Vagina (tissue), 2 donors: ENCODE results near the gene SPSB1. TPM values are rescaled to one million over a fixed set of nuclear protein-coding genes. Genes with fewer than 3 reads are reported as not detected.

Experiments used
- DNase-seq, 2 donors: peaks; one replicate each; pipeline ENCODE4 v3.0.0-alpha.2; 2017; ENCODE audit errors: extremely low spot score in 2 of 2
- H3K27ac ChIP-seq: fragments of 200-600 bp; sonication (generic); one replicate; pipeline ENCODE4 v1.5.1; 2019
- H3K27me3 ChIP-seq: fragments of 200-600 bp; sonication (generic); one replicate; pipeline ENCODE4 v1.5.1; 2019
- H3K36me3 ChIP-seq, 2 donors: fragments of 200-600 bp; sonication (generic); one replicate each; pipeline ENCODE4 v1.5.1; 2017 to 2019
- H3K4me1 ChIP-seq: fragments of 200-600 bp; sonication (generic); one replicate; pipeline ENCODE4 v1.5.1; 2019
- H3K4me3 ChIP-seq, 2 donors: fragments of 200-600 bp; sonication (generic); 1 replicate in 1 of 2; 2 replicates in 1 of 2; pipeline ENCODE4 v1.5.1; 2016 to 2019
- H3K9me3 ChIP-seq: fragments of 200-600 bp; sonication (generic); one replicate; pipeline ENCODE4 v1.5.1; 2019
- POLR2A ChIP-seq, 2 donors: fragments of 450-650 bp; IDR thresholded peaks; one replicate each; pipeline ENCODE4 v1.6.1; 2017; ENCODE audit warnings: antibody characterized with exemption in 2 of 2, mild to moderate bottlenecking in 2 of 2, moderate library complexity in 2 of 2
- POLR2AphosphoS5 ChIP-seq, 2 donors: sonication (generic); formaldehyde crosslinking; IDR thresholded peaks; one replicate each; pipeline ENCODE4 v1.9.0; 2017; ENCODE audit warnings: antibody characterized with exemption in 2 of 2, mild to moderate bottlenecking in 2 of 2, low read depth in 1 of 2; ENCODE audit not compliant: insufficient read depth in 1 of 2
- intact Hi-C: fragments of 100-400 bp; cut with DNase I; formaldehyde crosslinking; loops from one replicate; pipeline ENCODE4 v1.15.1; 2023
- total RNA-seq: library from RNA; depleted of rRNA; stranded (reverse); fragments of >200 nt; gene quantifications from one replicate; pipeline ENCODE4 v1.2.3, GENCODE V29; 2016
- TF ChIP-seq, protein P1 (sequence below), 3 experiments: fragments of 450-650 bp in 2 of 3; fragments of 200-600 bp in 1 of 3; sonication (generic) in 1 of 3; IDR thresholded peaks; one replicate each; pipeline ENCODE4 v1.5.1; 2017 to 2019; ENCODE audit warnings: antibody characterized with exemption in 3 of 3, mild to moderate bottlenecking in 2 of 3, moderate library complexity in 2 of 3

Gene SPSB1
- total RNA-seq, 1 donor from 2014 or later, result 40.0 TPM

DNA sequence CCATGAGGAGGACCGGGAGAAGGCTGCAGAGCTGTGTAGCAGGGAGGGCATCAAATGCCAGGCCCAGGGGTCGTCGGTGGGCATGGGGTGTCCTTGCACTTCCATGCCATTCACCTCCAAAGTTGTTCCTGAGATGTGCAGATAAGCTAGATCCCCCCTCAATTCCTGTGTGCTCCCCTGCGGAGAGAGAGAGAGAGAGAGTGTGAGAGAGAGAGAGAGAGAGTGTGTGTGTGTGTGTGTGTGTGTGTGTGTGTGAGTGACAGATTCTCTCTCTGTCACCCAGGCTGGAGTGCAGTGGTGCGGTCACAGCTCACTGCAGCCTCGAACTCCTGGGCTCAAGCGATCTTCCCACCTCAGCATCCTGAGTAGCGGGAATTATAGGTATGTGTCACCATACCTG lies 16.4 kb downstream of the SPSB1 start:
- intact Hi-C loops, result no loop called here
- DNase-seq, result no peak
- TF ChIP-seq, protein P1, sequence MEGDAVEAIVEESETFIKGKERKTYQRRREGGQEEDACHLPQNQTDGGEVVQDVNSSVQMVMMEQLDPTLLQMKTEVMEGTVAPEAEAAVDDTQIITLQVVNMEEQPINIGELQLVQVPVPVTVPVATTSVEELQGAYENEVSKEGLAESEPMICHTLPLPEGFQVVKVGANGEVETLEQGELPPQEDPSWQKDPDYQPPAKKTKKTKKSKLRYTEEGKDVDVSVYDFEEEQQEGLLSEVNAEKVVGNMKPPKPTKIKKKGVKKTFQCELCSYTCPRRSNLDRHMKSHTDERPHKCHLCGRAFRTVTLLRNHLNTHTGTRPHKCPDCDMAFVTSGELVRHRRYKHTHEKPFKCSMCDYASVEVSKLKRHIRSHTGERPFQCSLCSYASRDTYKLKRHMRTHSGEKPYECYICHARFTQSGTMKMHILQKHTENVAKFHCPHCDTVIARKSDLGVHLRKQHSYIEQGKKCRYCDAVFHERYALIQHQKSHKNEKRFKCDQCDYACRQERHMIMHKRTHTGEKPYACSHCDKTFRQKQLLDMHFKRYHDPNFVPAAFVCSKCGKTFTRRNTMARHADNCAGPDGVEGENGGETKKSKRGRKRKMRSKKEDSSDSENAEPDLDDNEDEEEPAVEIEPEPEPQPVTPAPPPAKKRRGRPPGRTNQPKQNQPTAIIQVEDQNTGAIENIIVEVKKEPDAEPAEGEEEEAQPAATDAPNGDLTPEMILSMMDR (IDR thresholded peaks at IDR 0.05), result no peak
- no peak for TF ChIP-seq POLR2AphosphoS5 (IDR thresholded peaks at IDR 0.05; ENCODE audit: insufficient read depth in 1 of 2, low read depth in 1 of 2)
- no peak for TF ChIP-seq POLR2A (IDR thresholded peaks at IDR 0.05)
- Histone ChIP-seq H3K36me3 (no peaks in the 10 kb centered on the region), H3K9me3 (no peaks in the 10 kb centered on the region), H3K4me3 (no peak overlapping the region), H3K27ac (no peak overlapping the region), H3K27me3 (no peaks in the 10 kb centered on the region), H3K4me1 (peaks cover 36% of the 10 kb centered on the region)

DNA sequence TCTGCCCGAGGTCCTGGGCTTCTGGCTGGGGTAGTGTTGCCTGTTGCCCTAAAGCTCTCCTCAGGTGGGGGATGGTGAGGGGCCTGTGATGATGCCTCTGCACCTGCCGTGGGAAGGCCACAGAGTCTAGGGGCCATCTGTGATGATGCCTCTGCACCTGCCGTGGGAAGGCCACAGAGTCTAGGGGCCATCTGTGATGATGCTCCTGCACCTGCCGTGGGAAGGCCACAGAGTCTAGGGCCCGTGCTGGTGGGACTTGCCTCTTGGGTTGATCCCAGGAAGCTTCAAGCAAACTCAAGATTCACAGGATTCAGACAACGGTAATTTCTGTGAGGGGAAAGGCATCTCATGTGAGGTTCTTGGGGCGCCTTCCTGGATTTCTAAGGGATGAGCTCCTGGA lies 17.3 kb downstream of the SPSB1 start:
- H3K27ac ChIP-seq, result no peak overlapping the region
- intact Hi-C loops, result no loop called here
- no peak for DNase-seq
- H3K4me3 ChIP-seq, result no peak overlapping the region
- H3K27me3 ChIP-seq, result no peaks in the 10 kb centered on the region
- TF ChIP-seq, protein P1 (IDR thresholded peaks at IDR 0.05), result no peak
- TF ChIP-seq POLR2AphosphoS5 (IDR thresholded peaks at IDR 0.05; ENCODE audit: insufficient read depth in 1 of 2, low read depth in 1 of 2), result no peak
- TF ChIP-seq POLR2A (IDR thresholded peaks at IDR 0.05), result no peak
- peaks cover 33% of the 10 kb centered on the region for H3K4me1 ChIP-seq
- H3K36me3 ChIP-seq, result no peaks in the 10 kb centered on the region
- H3K9me3 ChIP-seq, result no peaks in the 10 kb centered on the region

DNA sequence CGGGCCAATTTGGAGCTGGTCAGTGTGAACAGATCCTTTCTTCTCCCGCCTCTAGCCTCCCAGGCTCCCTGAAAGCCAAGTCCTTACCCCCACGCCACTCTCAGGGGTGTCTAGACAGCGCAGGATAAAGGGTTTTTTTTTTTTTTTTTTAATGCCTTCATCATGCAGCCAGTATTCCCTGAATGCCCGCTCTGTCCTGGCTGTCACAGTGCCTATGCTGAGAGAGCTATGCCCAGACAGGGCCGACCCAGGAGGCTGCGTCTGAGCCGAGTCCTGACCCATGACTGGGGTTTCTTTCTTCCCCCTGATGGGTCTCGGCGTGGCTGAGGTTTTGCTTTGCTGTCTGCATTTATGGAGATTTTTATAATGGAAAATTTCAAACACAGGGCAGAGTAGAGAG lies 18.3 kb downstream of the SPSB1 start:
- Histone ChIP-seq H3K4me1 (peaks cover 33% of the 10 kb centered on the region), H3K27ac (no peak overlapping the region), H3K4me3 (no peak overlapping the region), H3K27me3 (no peaks in the 10 kb centered on the region), H3K9me3 (no peaks in the 10 kb centered on the region), H3K36me3 (no peaks in the 10 kb centered on the region)
- intact Hi-C loops, result no loop called here
- no peak for TF ChIP-seq POLR2AphosphoS5 (IDR thresholded peaks at IDR 0.05; ENCODE audit: insufficient read depth in 1 of 2, low read depth in 1 of 2)
- no peak for TF ChIP-seq POLR2A (IDR thresholded peaks at IDR 0.05)
- TF ChIP-seq, protein P1 (IDR thresholded peaks at IDR 0.05), result no peak
- no peak for DNase-seq

DNA sequence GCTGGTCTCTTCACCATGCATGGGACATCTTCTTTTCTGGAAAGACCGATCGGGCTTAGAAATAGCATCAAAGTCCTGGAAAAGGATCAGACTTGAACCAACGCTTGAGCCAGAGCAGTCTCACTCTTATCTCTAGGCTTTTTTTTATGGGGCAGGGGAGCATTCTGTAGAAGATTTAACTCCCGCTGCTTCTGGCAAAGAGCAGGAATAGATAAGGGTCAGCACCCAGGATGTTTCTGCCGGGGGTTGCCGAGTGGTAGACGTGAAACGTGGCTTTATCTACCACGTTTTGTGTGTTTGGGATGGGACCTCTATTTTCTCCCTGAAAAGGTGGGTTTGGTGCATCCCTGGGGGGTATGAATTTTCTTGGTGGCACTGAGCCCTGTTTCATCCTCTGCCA lies 18.8 kb downstream of the SPSB1 start:
- no peaks in the 10 kb centered on the region for H3K36me3 ChIP-seq
- no peaks in the 10 kb centered on the region for H3K27me3 ChIP-seq
- H3K4me1 ChIP-seq, result peaks cover 35% of the 10 kb centered on the region
- intact Hi-C loops, result no loop called here
- H3K27ac ChIP-seq, result no peak overlapping the region
- H3K9me3 ChIP-seq, result no peaks in the 10 kb centered on the region
- DNase-seq, result no peak
- no peak for TF ChIP-seq POLR2A (IDR thresholded peaks at IDR 0.05)
- TF ChIP-seq, protein P1 (IDR thresholded peaks at IDR 0.05), result no peak
- no peak for TF ChIP-seq POLR2AphosphoS5 (IDR thresholded peaks at IDR 0.05; ENCODE audit: insufficient read depth in 1 of 2, low read depth in 1 of 2)
- H3K4me3 ChIP-seq, result no peak overlapping the region

DNA sequence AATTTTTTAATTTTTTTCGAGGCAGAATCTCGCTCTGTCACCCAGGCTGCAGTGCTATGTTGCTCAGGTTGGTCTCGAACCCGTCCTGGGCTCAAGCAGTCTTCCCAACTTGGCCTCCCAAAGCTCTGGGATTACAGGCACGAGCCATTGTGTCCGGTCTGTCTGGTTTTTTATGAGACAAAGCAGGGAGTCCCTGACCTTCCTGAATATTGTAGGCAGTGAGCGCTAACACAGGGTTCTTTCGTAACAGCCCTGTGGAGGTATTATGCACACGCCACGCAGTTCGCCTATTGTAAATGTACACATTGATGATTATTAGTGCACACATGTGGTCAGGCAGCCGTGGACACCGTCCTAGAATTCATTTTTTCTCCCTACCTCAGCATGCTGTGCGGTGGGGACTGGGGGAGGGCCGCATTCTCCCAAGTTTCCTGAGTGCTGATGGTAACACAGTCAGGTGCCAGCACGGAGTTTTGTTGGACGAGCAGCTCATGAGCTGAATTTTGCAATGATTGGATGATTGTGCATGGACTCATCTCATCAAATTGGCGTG lies 19.6 kb downstream of the SPSB1 start:
- TF ChIP-seq POLR2A (IDR thresholded peaks at IDR 0.05), result no peak
- TF ChIP-seq POLR2AphosphoS5 (IDR thresholded peaks at IDR 0.05; ENCODE audit: insufficient read depth in 1 of 2, low read depth in 1 of 2), result no peak
- TF ChIP-seq, protein P1 (IDR thresholded peaks at IDR 0.05), result no peak
- no peak overlapping the region for H3K4me3 ChIP-seq
- H3K4me1 ChIP-seq, result peaks cover 43% of the 10 kb centered on the region
- H3K9me3 ChIP-seq, result no peaks in the 10 kb centered on the region
- no peaks in the 10 kb centered on the region for H3K27me3 ChIP-seq
- no peak for DNase-seq
- intact Hi-C loops, result no loop called here
- H3K27ac ChIP-seq, result no peak overlapping the region
- no peaks in the 10 kb centered on the region for H3K36me3 ChIP-seq
